Measurements from ENCODE around the gene TMTC1. TPM values are rescaled to one million over a fixed set of nuclear protein-coding genes. Genes with fewer than 3 reads are reported as not detected.

TMTC1 gene
- total RNA-seq, 6 experiments from 2014 or later: not detected

DNA sequence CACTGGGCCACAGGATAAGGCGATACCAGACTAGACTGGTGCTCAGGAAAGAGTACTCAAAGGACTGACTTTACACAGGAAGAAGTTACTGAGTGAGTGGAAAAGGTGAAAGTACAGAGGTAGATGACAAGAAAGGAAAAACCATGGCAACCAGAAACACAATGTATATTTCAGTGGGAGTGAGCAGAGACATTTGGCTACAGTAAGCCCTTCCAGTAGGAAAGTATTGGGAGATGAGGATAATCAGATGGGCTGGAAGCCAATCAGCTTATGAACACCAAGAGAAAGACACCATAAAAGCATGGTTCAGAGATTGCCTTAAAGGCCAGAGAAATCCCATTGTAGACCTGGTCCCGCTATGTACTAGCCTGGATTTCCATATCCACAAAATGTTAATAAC lies 51.6 kb downstream of the TMTC1 start:
- Mint-ChIP-seq H3K27me3 (ENCODE audit: insufficient read depth) (no peaks in the 10 kb centered on the region; the same call in 1 of the 2 replicates), H3K9me3 (peaks cover 32% of the 10 kb centered on the region), H3K4me3 (no peak overlapping the region), H3K27ac (no peak overlapping the region), H3K4me1 (ENCODE audit: low read depth) (no peaks in the 10 kb centered on the region), H3K36me3 (ENCODE audit: low read depth) (peaks cover 5% of the 10 kb centered on the region; the same call in 1 of the 2 replicates)
- TF ChIP-seq, protein P1, sequence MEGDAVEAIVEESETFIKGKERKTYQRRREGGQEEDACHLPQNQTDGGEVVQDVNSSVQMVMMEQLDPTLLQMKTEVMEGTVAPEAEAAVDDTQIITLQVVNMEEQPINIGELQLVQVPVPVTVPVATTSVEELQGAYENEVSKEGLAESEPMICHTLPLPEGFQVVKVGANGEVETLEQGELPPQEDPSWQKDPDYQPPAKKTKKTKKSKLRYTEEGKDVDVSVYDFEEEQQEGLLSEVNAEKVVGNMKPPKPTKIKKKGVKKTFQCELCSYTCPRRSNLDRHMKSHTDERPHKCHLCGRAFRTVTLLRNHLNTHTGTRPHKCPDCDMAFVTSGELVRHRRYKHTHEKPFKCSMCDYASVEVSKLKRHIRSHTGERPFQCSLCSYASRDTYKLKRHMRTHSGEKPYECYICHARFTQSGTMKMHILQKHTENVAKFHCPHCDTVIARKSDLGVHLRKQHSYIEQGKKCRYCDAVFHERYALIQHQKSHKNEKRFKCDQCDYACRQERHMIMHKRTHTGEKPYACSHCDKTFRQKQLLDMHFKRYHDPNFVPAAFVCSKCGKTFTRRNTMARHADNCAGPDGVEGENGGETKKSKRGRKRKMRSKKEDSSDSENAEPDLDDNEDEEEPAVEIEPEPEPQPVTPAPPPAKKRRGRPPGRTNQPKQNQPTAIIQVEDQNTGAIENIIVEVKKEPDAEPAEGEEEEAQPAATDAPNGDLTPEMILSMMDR (IDR thresholded peaks at IDR 0.05): no peak
- no peak for DNase-seq

DNA sequence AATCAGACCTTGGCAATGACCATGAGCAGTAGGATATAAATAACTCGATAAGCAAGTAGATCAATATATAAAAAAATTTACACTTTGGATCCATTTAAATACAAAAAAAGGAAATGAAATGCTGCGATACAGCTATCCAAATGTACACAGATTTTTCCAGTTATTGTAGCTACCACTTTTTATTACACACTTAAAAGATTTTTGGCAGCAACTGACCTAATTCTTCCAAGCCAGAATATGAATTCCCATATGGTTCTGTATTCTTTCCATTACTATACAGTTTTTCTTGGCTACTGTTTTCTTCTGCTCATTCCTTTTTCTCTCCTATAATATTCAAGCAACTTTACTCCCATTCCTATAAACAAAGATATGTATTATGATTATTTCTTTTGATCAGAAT lies 52.2 kb downstream of the TMTC1 start:
- no peak overlapping the region for H3K27ac Mint-ChIP-seq
- H3K4me1 Mint-ChIP-seq (ENCODE audit: low read depth): no peaks in the 10 kb centered on the region
- peaks cover 5% of the 10 kb centered on the region; the same call in 1 of the 2 replicates for H3K36me3 Mint-ChIP-seq (ENCODE audit: low read depth)
- TF ChIP-seq, protein P1 (IDR thresholded peaks at IDR 0.05): no peak
- no peak overlapping the region for H3K4me3 Mint-ChIP-seq
- DNase-seq: no peak
- no peaks in the 10 kb centered on the region for H3K27me3 Mint-ChIP-seq (ENCODE audit: insufficient read depth)
- peaks cover 33% of the 10 kb centered on the region for H3K9me3 Mint-ChIP-seq

DNA sequence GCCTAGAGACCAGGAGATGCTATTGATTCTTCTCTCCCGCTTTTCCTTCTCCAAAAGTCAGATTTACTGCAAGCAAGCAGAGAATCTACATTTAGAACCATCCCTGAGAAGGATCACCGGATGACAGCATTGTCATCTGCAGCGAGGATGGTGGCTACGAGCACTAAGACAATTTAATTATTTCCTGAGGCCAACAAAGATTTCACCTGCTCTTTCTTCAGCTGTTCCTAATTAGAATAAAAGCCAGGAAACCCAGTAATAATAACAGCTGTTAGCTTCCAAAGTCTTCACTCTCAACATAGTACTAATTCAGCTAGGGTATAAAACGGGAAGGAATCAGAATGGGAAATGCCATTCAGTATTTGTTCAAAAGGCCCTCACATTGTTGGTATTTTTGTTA lies 53.3 kb downstream of the TMTC1 start:
- Mint-ChIP-seq H3K27me3 (ENCODE audit: insufficient read depth) (no peaks in the 10 kb centered on the region; the same call in 1 of the 2 replicates), H3K4me1 (ENCODE audit: low read depth) (no peaks in the 10 kb centered on the region), H3K27ac (no peak overlapping the region), H3K36me3 (ENCODE audit: low read depth) (peaks cover 5% of the 10 kb centered on the region; the same call in 1 of the 2 replicates), H3K4me3 (no peak overlapping the region), H3K9me3 (peaks cover 31% of the 10 kb centered on the region)
- no peak for DNase-seq
- TF ChIP-seq, protein P1 (IDR thresholded peaks at IDR 0.05): no peak

DNA sequence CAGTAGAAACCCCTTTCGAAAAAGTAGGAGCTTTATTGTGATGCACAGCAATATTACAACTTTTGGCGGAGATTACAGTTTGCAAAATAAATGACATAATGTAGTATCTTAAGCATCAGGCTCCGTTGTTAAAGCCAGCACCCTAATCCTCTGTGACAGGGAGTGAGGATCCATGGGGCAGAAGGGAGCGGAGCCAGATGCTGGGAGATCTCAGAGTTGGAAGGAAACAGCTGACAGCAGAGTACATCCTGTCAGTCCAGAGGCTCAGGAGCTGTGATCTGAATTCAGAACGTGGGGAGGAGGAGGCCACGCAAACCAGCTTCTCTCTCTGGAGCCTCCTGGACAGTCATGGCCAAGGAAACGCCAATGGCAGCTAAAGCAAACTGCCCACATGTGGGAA lies 55.7 kb downstream of the TMTC1 start:
- Mint-ChIP-seq H3K4me1 (ENCODE audit: low read depth) (no peaks in the 10 kb centered on the region), H3K4me3 (no peak overlapping the region), H3K27me3 (ENCODE audit: insufficient read depth) (no peaks in the 10 kb centered on the region; the same call in 1 of the 2 replicates), H3K36me3 (ENCODE audit: low read depth) (peaks cover 5% of the 10 kb centered on the region; the same call in 1 of the 2 replicates), H3K9me3 (peaks cover 43% of the 10 kb centered on the region), H3K27ac (no peak overlapping the region)
- no peak for DNase-seq
- TF ChIP-seq, protein P1 (IDR thresholded peaks at IDR 0.05): no peak

DNA sequence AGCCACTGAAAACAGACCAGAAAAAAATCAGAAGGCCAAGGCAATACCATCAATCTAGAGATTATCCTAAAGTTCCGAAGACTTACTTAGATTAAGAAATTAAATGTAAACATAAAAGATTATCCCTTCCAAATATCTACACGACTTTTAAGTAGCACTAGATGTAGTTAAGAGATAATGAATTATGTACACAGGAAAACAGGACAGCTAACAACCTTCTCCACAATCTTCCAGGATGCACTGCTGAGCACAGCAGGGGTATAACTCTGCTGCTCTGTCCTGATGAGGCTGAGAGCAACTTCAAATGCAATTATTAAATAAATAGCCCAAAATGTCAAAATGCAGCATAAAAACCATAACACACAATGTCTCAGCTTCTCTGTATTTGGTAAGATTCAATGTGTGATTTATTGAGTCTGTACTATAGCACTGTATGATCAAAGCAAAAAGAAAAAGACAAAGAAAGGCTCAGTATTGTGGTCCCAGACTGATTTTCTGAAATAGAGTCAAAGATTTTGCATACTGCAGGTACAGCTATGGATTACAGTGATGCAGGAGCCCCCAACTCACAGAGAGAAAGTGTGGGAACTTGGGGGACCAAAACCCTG lies 56.9 kb downstream of the TMTC1 start:
- no peak for DNase-seq
- Mint-ChIP-seq H3K27ac (no peak overlapping the region), H3K27me3 (ENCODE audit: insufficient read depth) (no peaks in the 10 kb centered on the region; the same call in 1 of the 2 replicates), H3K4me3 (no peak overlapping the region), H3K4me1 (ENCODE audit: low read depth) (no peaks in the 10 kb centered on the region), H3K36me3 (ENCODE audit: low read depth) (peaks cover 5% of the 10 kb centered on the region; the same call in 1 of the 2 replicates), H3K9me3 (peaks cover 43% of the 10 kb centered on the region)
- TF ChIP-seq, protein P1 (IDR thresholded peaks at IDR 0.05): no peak

Measured in HFFc6 (cell line).